ENCODE data around the gene SEL1L2. TPM values are rescaled to one million over a fixed set of nuclear protein-coding genes. Genes with fewer than 3 reads are reported as not detected.

Gene SEL1L2, protein sequence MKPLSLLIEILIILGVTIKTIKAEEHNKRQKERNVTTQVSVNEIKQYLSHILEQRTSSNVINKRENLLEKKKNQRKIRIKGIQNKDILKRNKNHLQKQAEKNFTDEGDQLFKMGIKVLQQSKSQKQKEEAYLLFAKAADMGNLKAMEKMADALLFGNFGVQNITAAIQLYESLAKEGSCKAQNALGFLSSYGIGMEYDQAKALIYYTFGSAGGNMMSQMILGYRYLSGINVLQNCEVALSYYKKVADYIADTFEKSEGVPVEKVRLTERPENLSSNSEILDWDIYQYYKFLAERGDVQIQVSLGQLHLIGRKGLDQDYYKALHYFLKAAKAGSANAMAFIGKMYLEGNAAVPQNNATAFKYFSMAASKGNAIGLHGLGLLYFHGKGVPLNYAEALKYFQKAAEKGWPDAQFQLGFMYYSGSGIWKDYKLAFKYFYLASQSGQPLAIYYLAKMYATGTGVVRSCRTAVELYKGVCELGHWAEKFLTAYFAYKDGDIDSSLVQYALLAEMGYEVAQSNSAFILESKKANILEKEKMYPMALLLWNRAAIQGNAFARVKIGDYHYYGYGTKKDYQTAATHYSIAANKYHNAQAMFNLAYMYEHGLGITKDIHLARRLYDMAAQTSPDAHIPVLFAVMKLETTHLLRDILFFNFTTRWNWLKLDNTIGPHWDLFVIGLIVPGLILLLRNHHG
- total RNA-seq (2021) (not detected in 2 replicates), Bru-seq, nascent RNA (not detected), BruChase-seq, experiment 1, labeled RNA remaining after a 2-hour chase (percentile 2 among the genes with signal in this experiment), BruChase-seq, experiment 2, labeled RNA remaining after a 6-hour chase (percentile 0 among the genes with signal in this experiment)
- long read RNA-seq, result 0 reads

DNA sequence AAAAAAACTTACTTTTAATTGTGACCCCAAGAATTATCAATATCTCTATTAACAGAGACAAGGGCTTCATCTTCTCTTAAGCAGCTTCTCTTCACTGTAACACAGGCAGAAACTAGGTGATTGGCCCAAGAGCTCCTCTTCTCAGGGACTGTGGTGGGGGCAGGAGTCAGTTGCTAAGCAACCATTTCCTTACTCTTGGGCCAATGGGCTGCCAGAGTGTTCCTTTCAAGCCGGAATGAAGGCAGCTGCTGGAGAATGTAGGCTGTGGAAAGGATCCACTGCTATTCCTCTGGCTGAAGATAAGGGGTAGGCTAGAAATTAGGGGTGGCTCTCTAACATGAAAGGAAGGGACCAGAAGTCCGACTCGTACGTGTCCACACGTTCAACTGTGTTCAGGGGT is at the start of gene SEL1L2:
TSS of gene SEL1L2 (minus strand) at position 150 of the 400 bp plus-strand sequence. CDS start at position 70, 80 bp downstream.
- no TSS peak for BruUV-seq (replicated peaks)
- no peak for DNase-seq (ENCODE audit: low spot score)
- CTCF ChIA-PET, result no interaction called here
- Histone ChIP-seq H3K4me3 (ENCODE audit: low read depth, low read length, poor library complexity, severe bottlenecking) (no peak within 1 kb of the TSS), H3K9me3 (ENCODE audit: low read depth, low read length, poor library complexity, severe bottlenecking) (peaks cover 13% of the 10 kb centered on the region), H3K27ac (ENCODE audit: low read depth, low read length, poor library complexity, severe bottlenecking) (no peak within 1 kb of the TSS), H3K36me3 (ENCODE audit: insufficient read depth, low read length, poor library complexity, severe bottlenecking) (no peaks in the 10 kb centered on the region), H3K27me3 (replicated peaks; ENCODE audit: insufficient read depth, low read depth, low read length, poor library complexity) (no peaks in the 10 kb centered on the region), H3K4me1 (ENCODE audit: insufficient read depth, low read length, poor library complexity, severe bottlenecking) (no peaks in the 10 kb centered on the region)
- POLR2A ChIA-PET (ENCODE audit: low non-redundant PET), result no interaction called here
- TF ChIP-seq, protein P1, sequence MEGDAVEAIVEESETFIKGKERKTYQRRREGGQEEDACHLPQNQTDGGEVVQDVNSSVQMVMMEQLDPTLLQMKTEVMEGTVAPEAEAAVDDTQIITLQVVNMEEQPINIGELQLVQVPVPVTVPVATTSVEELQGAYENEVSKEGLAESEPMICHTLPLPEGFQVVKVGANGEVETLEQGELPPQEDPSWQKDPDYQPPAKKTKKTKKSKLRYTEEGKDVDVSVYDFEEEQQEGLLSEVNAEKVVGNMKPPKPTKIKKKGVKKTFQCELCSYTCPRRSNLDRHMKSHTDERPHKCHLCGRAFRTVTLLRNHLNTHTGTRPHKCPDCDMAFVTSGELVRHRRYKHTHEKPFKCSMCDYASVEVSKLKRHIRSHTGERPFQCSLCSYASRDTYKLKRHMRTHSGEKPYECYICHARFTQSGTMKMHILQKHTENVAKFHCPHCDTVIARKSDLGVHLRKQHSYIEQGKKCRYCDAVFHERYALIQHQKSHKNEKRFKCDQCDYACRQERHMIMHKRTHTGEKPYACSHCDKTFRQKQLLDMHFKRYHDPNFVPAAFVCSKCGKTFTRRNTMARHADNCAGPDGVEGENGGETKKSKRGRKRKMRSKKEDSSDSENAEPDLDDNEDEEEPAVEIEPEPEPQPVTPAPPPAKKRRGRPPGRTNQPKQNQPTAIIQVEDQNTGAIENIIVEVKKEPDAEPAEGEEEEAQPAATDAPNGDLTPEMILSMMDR (conservative IDR thresholded peaks at IDR 0.05; ENCODE audit: low read depth, low read length), result no peak
- no peak for TF ChIP-seq EZH2 (IDR thresholded peaks at IDR 0.05; ENCODE audit: borderline replicate concordance, low read depth, low read length, poor library complexity, severe bottlenecking)
- intact Hi-C loops (cut with micrococcal nuclease; ENCODE audit: unreplicated experiment), result no loop called here

DNA sequence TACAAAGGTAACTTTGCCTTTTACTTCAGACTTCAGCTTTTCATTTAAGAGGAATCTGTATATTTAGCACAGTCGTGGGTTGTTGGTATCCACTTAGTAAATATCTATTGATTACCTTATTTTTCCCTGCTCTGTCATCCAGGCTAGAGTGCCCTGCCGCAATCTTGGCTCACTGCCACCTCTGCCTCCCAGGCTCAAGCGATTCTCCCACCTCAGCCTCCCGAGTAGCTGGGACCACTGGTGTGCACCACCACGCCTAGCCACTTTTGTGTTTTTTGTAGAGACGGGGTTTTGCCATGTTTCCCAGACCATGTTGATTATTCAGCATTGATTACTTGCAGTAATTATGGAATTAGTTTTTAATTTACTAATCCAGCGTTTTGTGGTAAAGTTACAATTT is 46.2 kb upstream of the SEL1L2 start:
- Histone ChIP-seq H3K36me3 (ENCODE audit: insufficient read depth, low read length, poor library complexity, severe bottlenecking) (no peaks in the 10 kb centered on the region), H3K27me3 (replicated peaks; ENCODE audit: insufficient read depth, low read depth, low read length, poor library complexity) (no peaks in the 10 kb centered on the region), H3K4me1 (ENCODE audit: insufficient read depth, low read length, poor library complexity, severe bottlenecking) (no peaks in the 10 kb centered on the region), H3K4me3 (ENCODE audit: low read depth, low read length, poor library complexity, severe bottlenecking) (no peak overlapping the region), H3K27ac (ENCODE audit: low read depth, low read length, poor library complexity, severe bottlenecking) (no peak overlapping the region), H3K9me3 (ENCODE audit: low read depth, low read length, poor library complexity, severe bottlenecking) (no peaks in the 10 kb centered on the region)
- intact Hi-C loops (cut with micrococcal nuclease; ENCODE audit: unreplicated experiment), result no loop called here
- POLR2A ChIA-PET (ENCODE audit: low non-redundant PET), result no interaction called here
- TF ChIP-seq, protein P1 (conservative IDR thresholded peaks at IDR 0.05; ENCODE audit: low read depth, low read length), result no peak
- TF ChIP-seq EZH2 (IDR thresholded peaks at IDR 0.05; ENCODE audit: borderline replicate concordance, low read depth, low read length, poor library complexity, severe bottlenecking), result no peak
- CTCF ChIA-PET, result no interaction called here
- BruUV-seq (replicated peaks), result no TSS peak
- no peak for DNase-seq (ENCODE audit: low spot score)

DNA sequence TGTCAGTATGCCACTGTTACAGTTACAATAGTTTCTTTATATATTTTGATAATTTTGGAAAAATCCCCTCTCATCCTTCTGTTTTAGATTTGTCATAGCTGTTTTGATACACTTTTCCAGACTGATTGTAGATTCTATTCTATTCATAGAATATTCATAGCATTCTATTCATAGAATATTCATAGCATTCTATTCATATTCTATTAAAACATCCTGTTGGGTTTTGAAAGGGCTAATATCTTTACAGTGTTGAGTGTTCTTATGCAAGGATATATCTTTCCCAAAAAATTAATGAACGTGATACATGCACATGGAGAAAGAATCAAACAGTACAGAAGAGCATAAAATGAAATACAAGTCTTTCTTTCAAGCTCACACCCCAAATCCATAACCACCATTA is 42.9 kb upstream of the SEL1L2 start:
- no peak for DNase-seq (ENCODE audit: low spot score)
- intact Hi-C loops (cut with micrococcal nuclease; ENCODE audit: unreplicated experiment), result no loop called here
- Histone ChIP-seq H3K4me3 (ENCODE audit: low read depth, low read length, poor library complexity, severe bottlenecking) (no peak overlapping the region), H3K9me3 (ENCODE audit: low read depth, low read length, poor library complexity, severe bottlenecking) (no peaks in the 10 kb centered on the region), H3K4me1 (ENCODE audit: insufficient read depth, low read length, poor library complexity, severe bottlenecking) (no peaks in the 10 kb centered on the region), H3K27me3 (replicated peaks; ENCODE audit: insufficient read depth, low read depth, low read length, poor library complexity) (no peaks in the 10 kb centered on the region), H3K36me3 (ENCODE audit: insufficient read depth, low read length, poor library complexity, severe bottlenecking) (no peaks in the 10 kb centered on the region), H3K27ac (ENCODE audit: low read depth, low read length, poor library complexity, severe bottlenecking) (no peak overlapping the region)
- ChIA-PET POLR2A (ENCODE audit: low non-redundant PET) (no interaction called here), CTCF (no interaction called here)
- no TSS peak for BruUV-seq (replicated peaks)
- TF ChIP-seq, protein P1 (conservative IDR thresholded peaks at IDR 0.05; ENCODE audit: low read depth, low read length), result no peak
- TF ChIP-seq EZH2 (IDR thresholded peaks at IDR 0.05; ENCODE audit: borderline replicate concordance, low read depth, low read length, poor library complexity, severe bottlenecking), result no peak

All from A673 (cell line).